ENCODE results near the gene NARF.

- TF ChIP-seq E2F5 (CRISPR knock-in tag; IDR thresholded peaks at IDR 0.05), result peak; percentile 82; the same call in 1 of the 2 replicates
- TF ChIP-seq USF2 (CRISPR knock-in tag; IDR thresholded peaks at IDR 0.05), result 0 out of 2 replicates have a peak, but pooled peaks have one; percentile 23
- TF ChIP-seq MAX (CRISPR knock-in tag; IDR thresholded peaks at IDR 0.05), result no peak
- TF ChIP-seq IRF2 (CRISPR knock-in tag; IDR thresholded peaks at IDR 0.05; ENCODE audit: borderline replicate concordance, low read depth), result no peak
- no peak for TF ChIP-seq ZNF263 (CRISPR knock-in tag; IDR thresholded peaks at IDR 0.05; ENCODE audit: low read depth)
- no peak for TF ChIP-seq ZNF416 (CRISPR knock-in tag; IDR thresholded peaks at IDR 0.05)
- TF ChIP-seq USF1 (CRISPR knock-in tag; IDR thresholded peaks at IDR 0.05), result no peak
- no peak for TF ChIP-seq CTCF (IDR thresholded peaks at IDR 0.05)
- TF ChIP-seq GRHL2 (CRISPR knock-in tag; IDR thresholded peaks at IDR 0.05; ENCODE audit: insufficient replicate concordance, severe bottlenecking), result no peak
- TF ChIP-seq NFYB (CRISPR knock-in tag; conservative IDR thresholded peaks at IDR 0.05; ENCODE audit: low read depth), result peak; percentile 88
Measured at GRCh38 chr17:82518826-82519810, 60.6 kb downstream of the NARF start, which contains the start of gene FOXK2.

All from WTC11 (cell line).